K562 (cell line): ENCODE data around the gene SF3A2. TPM values are rescaled to one million over a fixed set of nuclear protein-coding genes. Genes with fewer than 3 reads are reported as not detected.

Source experiments
- ATAC-seq: fragments of 200-7000 bp; cut with Tn5 transposase; 3 replicates; pipeline ENCODE4 v1.9.1; 2020; ENCODE audit warnings: moderate library complexity
- BruUV-seq: library from RNA; stranded (reverse); fragments of 400-500 nt; replicated peaks from 2 replicates; lab custom pipeline; 2021; lab: Mats Ljungman, UMichigan
- CTCF ChIA-PET: fragments of 300-600 bp; formaldehyde crosslinking; extraction: SDS; loops from one replicate; lab custom pipeline; 2021; ENCODE audit warnings: low intra/inter-chr PET ratio; lab: Yijun Ruan, JAX
- POLR2A ChIA-PET: fragments of 300-600, 350-650 bp; sonication (Branson Sonifier 250); formaldehyde crosslinking; extraction: SDS; loops from one replicate; lab custom pipeline; 2021; ENCODE audit warnings: antibody characterized with exemption, inconsistent platforms; lab: Yijun Ruan, JAX
- DNase-seq, 4 experiments: peaks; one replicate each; pipeline versions ENCODE4 v3.0.0 to v3.0.0-alpha.2; 2011 to 2018; ENCODE audit warnings: low spot score in 3 of 4, mixed read lengths in 3 of 4; ENCODE audit errors: extremely low read depth in 1 of 4
- FAIRE-seq: peaks from 2 replicates; lab custom pipeline; 2011; peaks lifted over from hg19 to GRCh38; lab: Jason Lieb, UNC
- H2AFZ ChIP-seq: 2 replicates; pipeline ENCODE4 v1.6.0; 2011; ENCODE audit warnings: low read depth, low read length, control low read depth, inconsistent platforms
- H3K27ac ChIP-seq: fragments of 200-600 bp; 3 replicates; pipeline ENCODE4 v1.8.0; 2011; ENCODE audit warnings: low read depth, mild to moderate bottlenecking, control low read depth, inconsistent platforms, low read length, moderate library complexity, mixed read lengths; ENCODE audit errors: extremely low read depth
- H3K27me3 ChIP-seq, 2 experiments: fragments of 300-600 bp in 1 of 2; 2 replicates in 1 of 2; 3 replicates in 1 of 2; pipeline versions ENCODE4 v1.6.0 to v1.8.0; 2011; ENCODE audit warnings: inconsistent platforms in 2 of 2, low read length in 2 of 2, mild to moderate bottlenecking in 1 of 2, mixed read lengths in 1 of 2, moderate library complexity in 1 of 2; ENCODE audit not compliant: control insufficient read depth in 2 of 2, insufficient read depth in 2 of 2
- H3K36me3 ChIP-seq: fragments of 300-600 bp; 3 replicates; pipeline ENCODE4 v1.8.0; 2011; ENCODE audit warnings: mild to moderate bottlenecking, low read length, inconsistent platforms; ENCODE audit not compliant: control insufficient read depth, insufficient read depth
- H3K4me1 ChIP-seq, 2 experiments: fragments of 200-600 bp in 1 of 2; replicated peaks in 1 of 2; 2 replicates in 1 of 2; 3 replicates in 1 of 2; pipeline versions ENCODE4 v1.5.1 to v1.8.0; 2011; ENCODE audit warnings: inconsistent platforms in 2 of 2, low read length in 2 of 2, mild to moderate bottlenecking in 1 of 2, mixed read lengths in 1 of 2, moderate library complexity in 1 of 2; ENCODE audit not compliant: control insufficient read depth in 2 of 2, insufficient read depth in 2 of 2
- H3K4me2 ChIP-seq: 2 replicates; pipeline ENCODE4 v1.6.1; 2011; ENCODE audit warnings: low read length, control low read depth, inconsistent platforms, mixed read lengths; ENCODE audit not compliant: insufficient read depth
- H3K4me3 ChIP-seq: fragments of 200-600 bp; sonication (generic), shearing (Covaris generic); 2 replicates; pipeline ENCODE4 v1.5.1; 2016; ENCODE audit warnings: control low read depth, inconsistent platforms
- H3K79me2 ChIP-seq: fragments of 200-600 bp; 3 replicates; pipeline ENCODE4 v1.8.0; 2011; ENCODE audit warnings: low read length, inconsistent platforms; ENCODE audit not compliant: control insufficient read depth, insufficient read depth
- H3K9ac ChIP-seq, 2 experiments: 2 replicates each; pipeline versions ENCODE4 v1.6.0 to v1.6.1; 2011; ENCODE audit warnings: low read depth in 2 of 2, low read length in 2 of 2, control low read depth in 1 of 2, inconsistent platforms in 1 of 2, mild to moderate bottlenecking in 1 of 2, mixed read lengths in 1 of 2; ENCODE audit not compliant: insufficient read depth in 1 of 2
- H3K9me1 ChIP-seq: one replicate; pipeline ENCODE4 v1.6.0; 2011; ENCODE audit warnings: inconsistent platforms, mild to moderate bottlenecking, low read length, moderate library complexity; ENCODE audit not compliant: control insufficient read depth, insufficient read depth
- H3K9me3 ChIP-seq: replicated peaks from 2 replicates; pipeline ENCODE4 v1.5.1; 2011; ENCODE audit warnings: low read depth, low read length, inconsistent platforms; ENCODE audit not compliant: control insufficient read depth, insufficient read depth
- H4K20me1 ChIP-seq: replicated peaks from 2 replicates; pipeline ENCODE4 v1.6.1; 2011; ENCODE audit warnings: low read length, inconsistent platforms, mixed read lengths; ENCODE audit not compliant: control insufficient read depth, insufficient read depth
- CCNT2 ChIP-seq: IDR thresholded peaks from 2 replicates; pipeline ENCODE4 v1.6.1; 2011; ENCODE audit warnings: borderline replicate concordance, low read depth, mild to moderate bottlenecking, moderate library complexity, mixed read lengths, low read length; ENCODE audit not compliant: insufficient read length; ENCODE audit errors: extremely low read depth
- DPF2 ChIP-seq: fragments of 450-650 bp; IDR thresholded peaks from 2 replicates; pipeline ENCODE4 v1.6.1; 2016
- HMGN3 ChIP-seq: IDR thresholded peaks from 2 replicates; pipeline ENCODE4 v1.6.1; 2011; ENCODE audit warnings: borderline replicate concordance, low read depth, mild to moderate bottlenecking, mixed read lengths, low read length; ENCODE audit not compliant: insufficient read length; ENCODE audit errors: extremely low read depth
- KDM5B ChIP-seq: fragments of 200-600 bp; sonication (generic); IDR thresholded peaks from 2 replicates; pipeline ENCODE4 v1.6.1; 2012; ENCODE audit warnings: low read depth, mild to moderate bottlenecking, moderate library complexity, low read length, control low read depth, inconsistent platforms; ENCODE audit not compliant: insufficient replicate concordance
- MLLT1 ChIP-seq, 2 experiments: fragments of 450-650 bp; IDR thresholded peaks; 2 replicates each; pipeline ENCODE4 v1.6.1; 2016
- MTA2 ChIP-seq: fragments of 450-650 bp; IDR thresholded peaks from 2 replicates; pipeline ENCODE4 v1.6.1; 2016; ENCODE audit warnings: low read depth
- NFIC ChIP-seq: fragments of 450-650 bp; IDR thresholded peaks from 2 replicates; pipeline ENCODE4 v1.6.1; 2017; ENCODE audit warnings: mild to moderate bottlenecking, inconsistent platforms
- POLR2AphosphoS5 ChIP-seq: IDR thresholded peaks from 2 replicates; pipeline ENCODE4 v1.6.1; 2011; ENCODE audit warnings: mild to moderate bottlenecking, low read depth, low read length, moderate library complexity; ENCODE audit not compliant: control insufficient read depth, insufficient read depth
- RBFOX2 ChIP-seq: fragments of 200-400 bp; formaldehyde crosslinking; IDR thresholded peaks from 2 replicates; pipeline ENCODE4 v1.6.1; 2017; ENCODE audit warnings: low read depth, mild to moderate bottlenecking, low read length, moderate library complexity
- RBM22 ChIP-seq: fragments of 200-400 bp; formaldehyde crosslinking; IDR thresholded peaks from 2 replicates; pipeline ENCODE4 v1.6.1; 2018; ENCODE audit warnings: low read length, low read depth; ENCODE audit not compliant: poor library complexity, severe bottlenecking
- SIN3A ChIP-seq, 2 experiments: fragments of 150-350 bp in 1 of 2; IDR thresholded peaks; 2 replicates each; pipeline ENCODE4 v1.6.1; 2011 to 2016; ENCODE audit warnings: borderline replicate concordance in 2 of 2, low read depth in 2 of 2, low read length in 2 of 2, mild to moderate bottlenecking in 2 of 2, moderate library complexity in 2 of 2; ENCODE audit not compliant: control insufficient read depth in 1 of 2
- ZFX ChIP-seq: sonication (generic); formaldehyde crosslinking; IDR thresholded peaks from 2 replicates; pipeline ENCODE4 v1.8.0; 2022; ENCODE audit warnings: mild to moderate bottlenecking, missing genetic modification reagents, moderate library complexity
- ZNF263 ChIP-seq: sonication (generic); formaldehyde crosslinking; IDR thresholded peaks from 2 replicates; pipeline ENCODE4 v1.8.0; 2022; ENCODE audit warnings: mild to moderate bottlenecking, missing genetic modification reagents, borderline replicate concordance
- WGBS: fragments of 100-300 bp; shearing (Covaris generic); methylation state at CpG from one replicate; pipeline ENCODE4 v1.1.6; 2016; ENCODE audit warnings: low coverage, mixed read lengths; ENCODE audit not compliant: insufficient coverage; ENCODE audit errors: missing lambda C conversion rate; 5-methylcytosine and 5-hydroxymethylcytosine counted together
- in situ Hi-C: fragments of 300-500 bp; cut with MboI; formaldehyde crosslinking; loops from 4 replicates; pipeline ENCODE4 v1.15.0; 2018; ENCODE audit warnings: inconsistent platforms, mixed read lengths
- intact Hi-C: fragments of 100-400 bp; cut with micrococcal nuclease; formaldehyde crosslinking; loops from 2 replicates; pipeline ENCODE4 v1.14.2; 2022
- polyA plus RNA-seq, 8 experiments: library from polyadenylated mRNA; depleted of rRNA in 4 of 8; stranded (reverse) in 5 of 8; unstranded in 3 of 8; fragments of >200 nt; fragmentation: Nextera tagmentation in 2 of 8; fragmentation: Illumina TruSeq in 1 of 8; extraction: Ambion mirVana in 2 of 8; extraction: Trizol in 1 of 8; gene quantifications; 2 replicates each; pipeline versions ENCODE4 v1.2.1 to v1.2.3, GENCODE V29; 2011 to 2014; ENCODE audit warnings: inconsistent platforms in 1 of 8, missing spikeins in 1 of 8
- total RNA-seq, 7 experiments: library from RNA; depleted of rRNA in 6 of 7; stranded (reverse); fragments of >200 nt in 6 of 7; fragmentation: Illumina TruSeq in 2 of 7; extraction: Trizol in 2 of 7; gene quantifications; 2 replicates each; pipeline versions ENCODE4 v1.2.1 to v1.2.3, GENCODE V29; 2011 to 2021; ENCODE audit warnings: low replicate concordance in 1 of 7
- TF ChIP-seq, protein P1 (sequence below): sonication (generic); formaldehyde crosslinking; IDR thresholded peaks from 2 replicates; pipeline ENCODE4 v1.8.0; 2022; ENCODE audit warnings: mild to moderate bottlenecking, missing genetic modification reagents
- TF ChIP-seq, protein P2 (sequence below): fragments of 450-650 bp; IDR thresholded peaks from 2 replicates; pipeline ENCODE4 v1.6.1; 2016; ENCODE audit warnings: borderline replicate concordance

Gene SF3A2
- total and polyA plus RNA-seq, 9 of the 15 experiments (the other 6 are each of a cell fraction or from before 2014, with no cell fraction given): 0.17 to 194 (median 22.8) TPM

- peaks cover 34% of the 10 kb centered on the region for H3K36me3 ChIP-seq
- no peak for TF ChIP-seq MTA2
- TF ChIP-seq RBFOX2: peak; percentile 70
- 0 out of 4 replicates have a peak, but pooled peaks of 1 of the 2 experiments have one; percentile 27 for TF ChIP-seq MLLT1 (IDR thresholded peaks at IDR 0.05)
- no peak for TF ChIP-seq DPF2
- TF ChIP-seq SIN3A (IDR thresholded peaks at IDR 0.05; ENCODE audit: borderline replicate concordance in 2 of 2, control insufficient read depth in 1 of 2, low read depth in 2 of 2, low read length in 2 of 2): peak; percentile 12 to 18; a peak in 1 of 4 replicates
- TF ChIP-seq, protein P1, sequence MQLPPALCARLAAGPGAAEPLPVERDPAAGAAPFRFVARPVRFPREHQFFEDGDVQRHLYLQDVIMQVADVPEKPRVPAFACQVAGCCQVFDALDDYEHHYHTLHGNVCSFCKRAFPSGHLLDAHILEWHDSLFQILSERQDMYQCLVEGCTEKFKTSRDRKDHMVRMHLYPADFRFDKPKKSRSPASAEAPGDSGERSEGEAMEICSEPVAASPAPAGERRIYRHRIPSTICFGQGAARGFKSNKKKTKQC (CRISPR knock-in tag): no peak
- peak; percentile 38 for TF ChIP-seq RBM22
- peak; percentile 37; the same call in 1 of the 2 replicates for TF ChIP-seq ZFX (CRISPR knock-in tag)
- peak; percentile 25 for TF ChIP-seq KDM5B
- peak; percentile 61; the same call in 1 of the 2 replicates for TF ChIP-seq ZNF263
- peak; percentile 57 for TF ChIP-seq CCNT2
- TF ChIP-seq POLR2AphosphoS5: peak; percentile 22; the same call in 1 of the 2 replicates
- TF ChIP-seq NFIC: no peak
- TF ChIP-seq, protein P2, sequence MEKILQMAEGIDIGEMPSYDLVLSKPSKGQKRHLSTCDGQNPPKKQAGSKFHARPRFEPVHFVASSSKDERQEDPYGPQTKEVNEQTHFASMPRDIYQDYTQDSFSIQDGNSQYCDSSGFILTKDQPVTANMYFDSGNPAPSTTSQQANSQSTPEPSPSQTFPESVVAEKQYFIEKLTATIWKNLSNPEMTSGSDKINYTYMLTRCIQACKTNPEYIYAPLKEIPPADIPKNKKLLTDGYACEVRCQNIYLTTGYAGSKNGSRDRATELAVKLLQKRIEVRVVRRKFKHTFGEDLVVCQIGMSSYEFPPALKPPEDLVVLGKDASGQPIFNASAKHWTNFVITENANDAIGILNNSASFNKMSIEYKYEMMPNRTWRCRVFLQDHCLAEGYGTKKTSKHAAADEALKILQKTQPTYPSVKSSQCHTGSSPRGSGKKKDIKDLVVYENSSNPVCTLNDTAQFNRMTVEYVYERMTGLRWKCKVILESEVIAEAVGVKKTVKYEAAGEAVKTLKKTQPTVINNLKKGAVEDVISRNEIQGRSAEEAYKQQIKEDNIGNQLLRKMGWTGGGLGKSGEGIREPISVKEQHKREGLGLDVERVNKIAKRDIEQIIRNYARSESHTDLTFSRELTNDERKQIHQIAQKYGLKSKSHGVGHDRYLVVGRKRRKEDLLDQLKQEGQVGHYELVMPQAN: 0 out of 2 replicates have a peak, but pooled peaks have one; percentile 9
- TF ChIP-seq HMGN3: peak; percentile 41
These were observed 34.8 kb downstream of the SF3A2 start for GRCh38 chr19:2271234-2272103.

More at GRCh38 chr19:2271234-2272103, 34.8 kb downstream of the SF3A2 start:
- POLR2A ChIA-PET: interaction anchor here (0.5 to 7.0 kb wide), 13 partner anchors 8 to 1001 kb away, joined by 3 to 86 read pairs (median 5); partner anchors contain the start of gene AP3D1
- Histone ChIP-seq H3K79me2 (peaks cover 69% of the 10 kb centered on the region), H3K9ac (peak overlapping the region; percentile 92 to 98), H3K4me1 (peaks cover 19 to 80% of the 10 kb centered on the region in 2 experiments), H3K9me3 (no peaks in the 10 kb centered on the region), H3K4me3 (peak overlapping the region; percentile 91), H3K4me2 (peak overlapping the region; percentile 89), H2AFZ (no peak overlapping the region), H4K20me1 (peaks cover 47% of the 10 kb centered on the region), H3K9me1 (peaks cover 5% of the 10 kb centered on the region), H3K27me3 (no peaks in the 10 kb centered on the region), H3K27ac (peak overlapping the region; percentile 94)
- intact Hi-C loops (no loop called here), in situ Hi-C loops (loop anchor here (5.0 kb wide), 1 partner anchor 34 kb away; the partner anchor contains the start of genes PLEKHJ1 and SF3A2)
- WGBS: 3% methylated on average over 38 of the region's 43 CpGs
- CTCF ChIA-PET: no interaction called here
- DNase-seq: peak in 1 of 4 experiments; percentile 55
- FAIRE-seq: no peak
- no peak for ATAC-seq
- TSS peak; percentile 29 for BruUV-seq
